Ishikawa (cell line): ENCODE results near the gene ZNF507.

Experiments
- CEBPB ChIP-seq: IDR thresholded peaks from 2 replicates; pipeline ENCODE4 v1.6.1; 2012
- CREB1 ChIP-seq: IDR thresholded peaks from 2 replicates; pipeline ENCODE4 v1.6.1; 2012; ENCODE audit warnings: low read depth
- EGR1 ChIP-seq: IDR thresholded peaks from 2 replicates; pipeline ENCODE4 v1.6.1; 2012
- EP300 ChIP-seq: IDR thresholded peaks from 2 replicates; pipeline ENCODE4 v1.6.1; 2012; ENCODE audit warnings: borderline replicate concordance
- FOXM1 ChIP-seq: IDR thresholded peaks from 2 replicates; pipeline ENCODE4 v1.6.1; 2012; ENCODE audit warnings: low read depth, borderline replicate concordance
- MAX ChIP-seq: IDR thresholded peaks from 2 replicates; pipeline ENCODE4 v1.6.1; 2012
- NFIC ChIP-seq: IDR thresholded peaks from 2 replicates; pipeline ENCODE4 v1.6.1; 2012
- RAD21 ChIP-seq: IDR thresholded peaks from 2 replicates; pipeline ENCODE4 v1.6.1; 2012; ENCODE audit warnings: low read depth
- REST ChIP-seq: IDR thresholded peaks from 2 replicates; pipeline ENCODE4 v1.6.1; 2012; ENCODE audit warnings: low read depth, mild to moderate bottlenecking
- TAF1 ChIP-seq: IDR thresholded peaks from 2 replicates; pipeline ENCODE4 v1.6.1; 2012; ENCODE audit warnings: low read depth, mild to moderate bottlenecking
- TCF12 ChIP-seq: IDR thresholded peaks from 2 replicates; pipeline ENCODE4 v1.6.1; 2012; ENCODE audit warnings: low read depth
- TEAD4 ChIP-seq: IDR thresholded peaks from 2 replicates; pipeline ENCODE4 v1.6.1; 2012
- USF1 ChIP-seq: IDR thresholded peaks from 2 replicates; pipeline ENCODE4 v1.6.1; 2012
- YY1 ChIP-seq: IDR thresholded peaks from 2 replicates; pipeline ENCODE4 v1.6.1; 2012; ENCODE audit warnings: low read depth
- ZBTB7A ChIP-seq: IDR thresholded peaks from 2 replicates; pipeline ENCODE4 v1.6.1; 2012; ENCODE audit warnings: low read depth

ZNF507 gene

GRCh38 chr19:32406161-32407003, 61.0 kb downstream of the ZNF507 start:
- TF ChIP-seq MAX (0 out of 2 replicates have a peak, but pooled peaks have one; percentile 33), YY1 (no peak)

GRCh38 chr19:32407004-32407992, 61.9 kb downstream of the ZNF507 start:
- TF ChIP-seq TEAD4 (no peak), CEBPB (no peak), USF1 (no peak)

- TF ChIP-seq ZBTB7A: no peak
- no peak for TF ChIP-seq EP300
- no peak for TF ChIP-seq MAX
- no peak for TF ChIP-seq TAF1
- TF ChIP-seq USF1: no peak
- no peak for TF ChIP-seq TEAD4
- TF ChIP-seq CEBPB: no peak
- TF ChIP-seq FOXM1: no peak
- no peak for TF ChIP-seq CREB1
- no peak for TF ChIP-seq TCF12
- no peak for TF ChIP-seq NFIC
- TF ChIP-seq RAD21: no peak
- no peak for TF ChIP-seq EGR1
These were observed 69.8 kb downstream of the ZNF507 start for GRCh38 chr19:32415246-32415645.

- TF ChIP-seq USF1 (no peak), CEBPB (no peak), ZBTB7A (no peak), EGR1 (no peak), YY1 (no peak), FOXM1 (no peak), REST (no peak), MAX (no peak), CREB1 (no peak), RAD21 (no peak), TEAD4 (no peak), TAF1 (no peak), EP300 (no peak), NFIC (no peak), TCF12 (no peak)
These were observed 70.3 kb downstream of the ZNF507 start for GRCh38 chr19:32415669-32416068.

- TF ChIP-seq EP300: no peak
- TF ChIP-seq MAX: no peak
- TF ChIP-seq FOXM1: no peak
- no peak for TF ChIP-seq TCF12
- TF ChIP-seq TEAD4: no peak
- TF ChIP-seq ZBTB7A: no peak
- TF ChIP-seq CEBPB: no peak
These were observed 71.5 kb downstream of the ZNF507 start for GRCh38 chr19:32416749-32417456.

GRCh38 chr19:32418155-32418554, 72.7 kb downstream of the ZNF507 start:
- TF ChIP-seq NFIC: no peak
- no peak for TF ChIP-seq YY1
- TF ChIP-seq REST: no peak
- TF ChIP-seq RAD21: no peak
